HCT116 (cell line): ENCODE data around the gene SOCS4. TPM values are rescaled to one million over a fixed set of nuclear protein-coding genes. Genes with fewer than 3 reads are reported as not detected.

ENCODE experiments used
- total RNA-seq: library from RNA; stranded (reverse); gene quantifications from one replicate; pipeline ENCODE4 v1.2.1, GENCODE V29; 2021; ENCODE audit not compliant: unreplicated experiment

Gene SOCS4
- total RNA-seq, 1 experiment from 2014 or later: 23.7 TPM

Other genes starting within 250 kb of the SOCS4 start
- 16.7 TPM for gene GCH1, start 124.4 kb upstream of the SOCS4 start, total RNA-seq
- gene WDHD1, start 137 bp upstream of the SOCS4 start, total RNA-seq: 44.3 TPM
- 101 TPM for gene MAPK1IP1L, start 24.4 kb downstream of the SOCS4 start, total RNA-seq
- gene LGALS3, start 102.0 kb downstream of the SOCS4 start, total RNA-seq: 86.1 TPM
- 72.8 TPM for gene DLGAP5, start 164.3 kb downstream of the SOCS4 start, total RNA-seq
- 26.9 TPM for gene FBXO34, start 244.2 kb downstream of the SOCS4 start, total RNA-seq